ENCODE results near the gene TEKT3. TPM values are rescaled to one million over a fixed set of nuclear protein-coding genes. Genes with fewer than 3 reads are reported as not detected.

The TEKT3 gene
- total RNA-seq, 4 donors from 2014 or later = not detected

DNA sequence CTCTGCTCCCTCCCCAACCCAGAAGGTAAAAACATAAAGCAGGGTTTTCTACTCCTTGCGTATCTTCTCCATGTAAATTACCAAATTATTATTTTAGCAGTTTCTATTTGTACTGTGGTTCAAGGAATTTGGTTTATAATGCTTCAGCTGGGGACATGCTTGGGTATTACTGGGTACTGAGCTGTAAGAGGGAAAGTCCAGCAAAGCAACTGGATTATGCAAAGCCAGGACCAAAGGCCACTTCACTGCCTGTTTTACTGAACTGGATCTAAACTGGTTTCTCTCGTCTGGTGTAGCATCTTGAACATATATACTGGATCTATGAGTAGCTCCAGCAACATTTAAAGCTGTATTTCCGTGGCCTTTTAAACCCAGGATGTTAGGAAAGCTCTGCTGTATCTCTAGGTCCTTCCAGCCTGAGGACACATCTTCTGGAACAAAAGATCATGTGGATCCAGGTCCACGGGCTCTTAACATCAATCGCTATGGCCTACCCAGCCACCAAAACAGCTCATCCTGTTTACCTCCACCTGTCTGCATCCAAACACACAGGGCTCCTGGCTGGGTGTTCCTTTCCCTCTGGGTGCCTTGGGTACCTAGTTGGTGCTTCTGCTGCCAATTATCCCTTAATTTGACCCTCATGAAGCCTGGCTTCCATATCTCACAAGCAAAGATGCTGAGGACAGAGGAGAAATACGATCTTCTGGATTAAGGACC, 83.4 kb downstream of the TEKT3 start:
- Histone ChIP-seq H3K4me1 (peaks cover 69 to 79% (median 75%) of the 10 kb centered on the region in 4 donors), H3K27me3 (no peaks in the 10 kb centered on the region), H3K4me3 (peak overlapping the region; percentile 72 to 81 (median 76)), H3K36me3 (peaks cover 33 to 64% (median 56%) of the 10 kb centered on the region in 4 donors), H3K9me3 (no peaks in the 10 kb centered on the region), H3K27ac (replicated peaks in 1 of 4) (peak overlapping the region; percentile 45 to 99 (median 97))
- TF ChIP-seq POLR2A (IDR thresholded peaks at IDR 0.05; ENCODE audit: low read depth) = no peak
- TF ChIP-seq, protein P1, sequence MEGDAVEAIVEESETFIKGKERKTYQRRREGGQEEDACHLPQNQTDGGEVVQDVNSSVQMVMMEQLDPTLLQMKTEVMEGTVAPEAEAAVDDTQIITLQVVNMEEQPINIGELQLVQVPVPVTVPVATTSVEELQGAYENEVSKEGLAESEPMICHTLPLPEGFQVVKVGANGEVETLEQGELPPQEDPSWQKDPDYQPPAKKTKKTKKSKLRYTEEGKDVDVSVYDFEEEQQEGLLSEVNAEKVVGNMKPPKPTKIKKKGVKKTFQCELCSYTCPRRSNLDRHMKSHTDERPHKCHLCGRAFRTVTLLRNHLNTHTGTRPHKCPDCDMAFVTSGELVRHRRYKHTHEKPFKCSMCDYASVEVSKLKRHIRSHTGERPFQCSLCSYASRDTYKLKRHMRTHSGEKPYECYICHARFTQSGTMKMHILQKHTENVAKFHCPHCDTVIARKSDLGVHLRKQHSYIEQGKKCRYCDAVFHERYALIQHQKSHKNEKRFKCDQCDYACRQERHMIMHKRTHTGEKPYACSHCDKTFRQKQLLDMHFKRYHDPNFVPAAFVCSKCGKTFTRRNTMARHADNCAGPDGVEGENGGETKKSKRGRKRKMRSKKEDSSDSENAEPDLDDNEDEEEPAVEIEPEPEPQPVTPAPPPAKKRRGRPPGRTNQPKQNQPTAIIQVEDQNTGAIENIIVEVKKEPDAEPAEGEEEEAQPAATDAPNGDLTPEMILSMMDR (IDR thresholded peaks at IDR 0.05) = no peak
- no peak for TF ChIP-seq EP300 (IDR thresholded peaks at IDR 0.05)
- no peak for TF ChIP-seq POLR2AphosphoS5 (IDR thresholded peaks at IDR 0.05)
- DNase-seq (ENCODE audit: extremely low spot score) = no peak
- WGBS = 62% methylated on average over 6 of the region's 6 CpGs
- intact Hi-C loops (cut with DNase I) = no loop called here

DNA sequence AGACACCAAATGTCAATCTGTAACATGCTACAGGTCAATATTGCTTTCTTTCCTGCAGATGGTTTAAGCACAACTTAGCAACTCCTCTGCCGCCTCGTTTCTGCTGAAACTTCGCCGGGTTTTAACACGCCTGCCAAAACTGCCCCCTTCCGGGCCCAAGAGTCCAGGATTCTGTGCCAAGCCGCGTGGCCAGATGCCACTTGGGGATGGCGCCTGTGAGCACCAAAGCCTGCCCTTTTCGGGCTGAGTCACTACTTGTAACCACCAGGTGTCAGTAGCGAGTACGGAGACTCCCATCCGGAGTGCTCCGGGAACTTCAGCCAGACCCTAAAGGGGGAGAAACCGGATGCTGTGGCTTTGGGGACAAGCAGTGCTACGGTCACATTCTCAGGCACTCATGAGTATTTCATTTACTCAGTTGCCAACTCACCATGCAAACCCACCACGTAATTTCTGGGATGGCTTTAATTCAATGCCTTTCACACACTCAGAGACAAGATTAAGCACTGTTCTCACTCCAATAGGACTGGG, 84.1 kb downstream of the TEKT3 start:
- Histone ChIP-seq H3K36me3 (peaks cover 39 to 70% (median 62%) of the 10 kb centered on the region in 4 donors), H3K4me1 (peaks cover 75 to 82% (median 80%) of the 10 kb centered on the region in 4 donors), H3K9me3 (no peaks in the 10 kb centered on the region), H3K27ac (replicated peaks in 1 of 4) (peak overlapping the region; percentile 45 to 99 (median 97)), H3K27me3 (no peaks in the 10 kb centered on the region), H3K4me3 (peak overlapping the region; percentile 72 to 81 (median 76))
- no peak for DNase-seq (ENCODE audit: extremely low spot score)
- WGBS = 0% methylated on average over 16 of the region's 17 CpGs
- TF ChIP-seq, protein P1 (IDR thresholded peaks at IDR 0.05) = peak; percentile 84 to 92 (median 87)
- TF ChIP-seq POLR2A (IDR thresholded peaks at IDR 0.05; ENCODE audit: low read depth) (peak; percentile 17), EP300 (IDR thresholded peaks at IDR 0.05) (no peak), POLR2AphosphoS5 (IDR thresholded peaks at IDR 0.05) (peak; percentile 59 to 75)
- intact Hi-C loops (cut with DNase I) = no loop called here

DNA sequence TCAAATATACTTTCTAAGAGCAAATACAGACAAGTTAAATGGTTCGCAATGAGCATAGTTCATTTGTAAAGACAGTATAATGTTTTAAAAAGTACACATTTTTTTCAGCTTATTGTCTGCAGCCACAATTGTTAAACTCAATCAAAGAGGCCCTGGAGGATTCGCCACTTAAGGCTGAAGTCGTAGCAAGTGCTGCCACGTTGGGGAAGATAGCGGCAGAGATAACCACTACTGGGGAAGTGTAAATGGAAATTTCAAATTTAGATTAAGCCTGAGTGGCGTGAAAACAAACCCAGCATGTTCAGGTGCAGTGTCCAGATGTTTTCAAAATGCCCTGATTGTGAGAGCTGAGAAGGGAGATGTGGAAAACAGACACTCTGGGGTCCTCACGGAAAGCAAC, 84.7 kb downstream of the TEKT3 start:
- 64% methylated on average over 7 of the region's 7 CpGs for WGBS
- Histone ChIP-seq H3K4me3 (peak overlapping the region; percentile 72 to 81 (median 76)), H3K36me3 (peaks cover 43 to 76% (median 68%) of the 10 kb centered on the region in 4 donors), H3K9me3 (no peaks in the 10 kb centered on the region), H3K27ac (replicated peaks in 1 of 4) (peak overlapping the region; percentile 45 to 99 (median 97)), H3K27me3 (no peaks in the 10 kb centered on the region), H3K4me1 (peaks cover 81 to 88% (median 86%) of the 10 kb centered on the region in 4 donors)
- intact Hi-C loops (cut with DNase I) = no loop called here
- TF ChIP-seq POLR2AphosphoS5 (IDR thresholded peaks at IDR 0.05) (no peak), EP300 (IDR thresholded peaks at IDR 0.05) (no peak), POLR2A (IDR thresholded peaks at IDR 0.05; ENCODE audit: low read depth) (no peak)
- TF ChIP-seq, protein P1 (IDR thresholded peaks at IDR 0.05) = no peak
- DNase-seq (ENCODE audit: extremely low spot score) = no peak

DNA sequence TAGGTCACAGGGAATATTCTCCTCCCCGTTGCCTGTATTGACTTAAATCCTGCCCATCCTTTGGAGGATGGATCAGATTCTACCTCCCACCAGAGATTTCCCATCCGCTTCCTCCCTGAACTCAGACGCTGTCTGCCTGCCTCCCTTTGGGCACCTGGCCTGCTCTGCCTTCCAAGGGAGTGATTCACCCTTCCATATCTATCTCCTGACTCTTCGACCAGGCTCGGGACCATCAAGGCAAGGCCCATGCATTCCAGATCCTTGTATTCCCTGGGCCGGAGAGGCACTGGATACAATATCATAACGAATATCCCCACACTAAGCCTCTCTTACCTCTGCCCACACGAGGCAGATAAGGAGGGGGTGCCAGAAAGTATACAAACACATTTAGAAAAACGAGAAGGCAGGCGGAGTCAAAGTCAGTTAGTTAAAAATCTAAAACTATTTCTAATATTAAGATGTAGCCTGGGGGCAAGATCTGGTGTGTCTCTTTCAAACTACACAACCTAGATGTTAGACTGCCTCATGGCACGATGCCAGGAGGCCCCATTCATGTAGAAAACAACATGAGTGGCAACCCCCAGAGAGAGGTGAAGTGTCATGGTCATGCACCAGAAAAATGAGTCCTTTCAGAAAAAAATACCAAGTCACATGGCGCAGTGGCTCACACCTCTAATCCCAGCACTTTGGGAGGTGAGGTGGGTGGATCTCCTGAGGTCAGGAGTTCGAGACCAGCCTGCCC, 85.5 kb downstream of the TEKT3 start:
- no peak for DNase-seq (ENCODE audit: extremely low spot score)
- WGBS = 66% methylated on average over 13 of the region's 13 CpGs
- peaks cover 43 to 84% (median 76%) of the 10 kb centered on the region in 4 donors for H3K36me3 ChIP-seq

More for the DNA sequence above, 85.5 kb downstream of the TEKT3 start:
- Histone ChIP-seq H3K27me3 (no peaks in the 10 kb centered on the region), H3K4me3 (peak overlapping the region in 3 of 4 donors; percentile 1 to 7 (median 5)), H3K27ac (replicated peaks in 1 of 4) (peak overlapping the region; percentile 9 to 99 (median 36)), H3K4me1 (peaks cover 89 to 96% (median 94%) of the 10 kb centered on the region in 4 donors), H3K9me3 (no peaks in the 10 kb centered on the region)
- intact Hi-C loops (cut with DNase I) = no loop called here
- TF ChIP-seq POLR2A (IDR thresholded peaks at IDR 0.05; ENCODE audit: low read depth) (no peak), POLR2AphosphoS5 (IDR thresholded peaks at IDR 0.05) (no peak), EP300 (IDR thresholded peaks at IDR 0.05) (no peak)
- TF ChIP-seq, protein P1 (IDR thresholded peaks at IDR 0.05) = no peak

Small RNA genes within 50 kb of the gene (small RNA-seq; reads per million reads assigned to genes)
- gene RNU6-799P = 0 reads per million in 3 donors

Other genes starting within 250 kb of the TEKT3 start
- 100 to 1,000 TPM; 171 to 253 (median 237) TPM for gene PMP22, start 76.3 kb downstream of the TEKT3 start, total RNA-seq
- gene CDRT4, start 126.0 kb upstream of the TEKT3 start, total RNA-seq = 1 to 10 TPM; 1.6 to 6.6 (median 3.4) TPM
- gene TVP23C, start 221.9 kb upstream of the TEKT3 start, total RNA-seq = 10 to 100 TPM in 1 of 4 donors, 1 to 10 TPM in 3; 4.3 to 19.9 (median 6.1) TPM

Measured in esophagus muscularis mucosa (tissue), 4 donors.